NCI-H2227 treated with DMSO at 0.1 percent for 48 hours (cell line): ENCODE results near the gene TENM4.

ENCODE experiments used
- DNase-seq: peaks from one replicate; lab custom pipeline; 2025; lab: John Stamatoyannopoulos, UW

The TENM4 gene

GRCh38 chr11:78786746-78787145, 654.1 kb downstream of the TENM4 start:
- DNase-seq = no peak

- DNase-seq = no peak
Observed at GRCh38 chr11:78786086-78786485, 654.7 kb downstream of the TENM4 start.

GRCh38 chr11:78784321-78785061, 656.3 kb downstream of the TENM4 start:
- DNase-seq = no peak

GRCh38 chr11:78783846-78784245, 657.0 kb downstream of the TENM4 start:
- no peak for DNase-seq

- no peak for DNase-seq
Observed at GRCh38 chr11:78783301-78783700, 657.5 kb downstream of the TENM4 start.

- DNase-seq = no peak
Observed at GRCh38 chr11:78782725-78783124, 658.1 kb downstream of the TENM4 start.

GRCh38 chr11:78780889-78781288, 659.9 kb downstream of the TENM4 start:
- no peak for DNase-seq

GRCh38 chr11:78773492-78773891, 667.3 kb downstream of the TENM4 start:
- no peak for DNase-seq

- DNase-seq = no peak
Observed at GRCh38 chr11:78773077-78773476, 667.8 kb downstream of the TENM4 start.

GRCh38 chr11:78772186-78772585, 668.6 kb downstream of the TENM4 start:
- no peak for DNase-seq

GRCh38 chr11:78770931-78771330, 669.9 kb downstream of the TENM4 start:
- no peak for DNase-seq

- DNase-seq = no peak
Observed at GRCh38 chr11:78768971-78769370, 671.9 kb downstream of the TENM4 start.

GRCh38 chr11:78768345-78768744, 672.5 kb downstream of the TENM4 start:
- no peak for DNase-seq

GRCh38 chr11:78767027-78767932, 673.5 kb downstream of the TENM4 start:
- no peak for DNase-seq

GRCh38 chr11:78764946-78765345, 675.9 kb downstream of the TENM4 start:
- no peak for DNase-seq

- DNase-seq = no peak
Observed at GRCh38 chr11:78763664-78764063, 677.2 kb downstream of the TENM4 start.

GRCh38 chr11:78762105-78762504, 678.7 kb downstream of the TENM4 start:
- DNase-seq = no peak

- DNase-seq = no peak
Observed at GRCh38 chr11:78759071-78759470, 681.8 kb downstream of the TENM4 start.

- DNase-seq = no peak
Observed at GRCh38 chr11:78753297-78753696, 687.5 kb downstream of the TENM4 start.

- no peak for DNase-seq
Observed at GRCh38 chr11:78752494-78752893, 688.3 kb downstream of the TENM4 start.

GRCh38 chr11:78748918-78749690, 691.7 kb downstream of the TENM4 start:
- DNase-seq = no peak

GRCh38 chr11:78744949-78745348, 695.9 kb downstream of the TENM4 start:
- DNase-seq = no peak
